Muscle layer of colon (tissue), 2 donors: ENCODE measurements around the gene GSAP.

Experiments used
- H3K27ac ChIP-seq: one replicate; pipeline ENCODE4 v1.7.0; 2013; ENCODE audit warnings: low read depth, mild to moderate bottlenecking, low read length, moderate library complexity
- H3K27me3 ChIP-seq, 2 donors: one replicate each; pipeline ENCODE4 v1.7.0; 2013; ENCODE audit warnings: low read length in 2 of 2, mild to moderate bottlenecking in 2 of 2; ENCODE audit not compliant: insufficient read depth in 2 of 2, control insufficient read depth in 1 of 2
- H3K36me3 ChIP-seq: one replicate; pipeline ENCODE4 v1.7.0; 2013; ENCODE audit warnings: mild to moderate bottlenecking, low read length; ENCODE audit not compliant: insufficient read depth
- H3K4me1 ChIP-seq: one replicate; pipeline ENCODE4 v1.7.0; 2013; ENCODE audit warnings: mild to moderate bottlenecking, low read length; ENCODE audit not compliant: insufficient read depth
- H3K4me3 ChIP-seq, 2 donors: one replicate each; pipeline ENCODE4 v1.7.0; 2013; ENCODE audit warnings: low read length in 2 of 2, low read depth in 1 of 2, mild to moderate bottlenecking in 1 of 2, moderate library complexity in 1 of 2
- H3K9ac ChIP-seq: one replicate; pipeline ENCODE4 v1.7.0; 2013; ENCODE audit warnings: low read length
- H3K9me3 ChIP-seq: one replicate; pipeline ENCODE4 v1.7.0; 2013; ENCODE audit warnings: mild to moderate bottlenecking, low read length
- donor health status: abdominal sarcoma.
- donor health status: Adenocarcinoma of cecum.

The GSAP gene

DNA sequence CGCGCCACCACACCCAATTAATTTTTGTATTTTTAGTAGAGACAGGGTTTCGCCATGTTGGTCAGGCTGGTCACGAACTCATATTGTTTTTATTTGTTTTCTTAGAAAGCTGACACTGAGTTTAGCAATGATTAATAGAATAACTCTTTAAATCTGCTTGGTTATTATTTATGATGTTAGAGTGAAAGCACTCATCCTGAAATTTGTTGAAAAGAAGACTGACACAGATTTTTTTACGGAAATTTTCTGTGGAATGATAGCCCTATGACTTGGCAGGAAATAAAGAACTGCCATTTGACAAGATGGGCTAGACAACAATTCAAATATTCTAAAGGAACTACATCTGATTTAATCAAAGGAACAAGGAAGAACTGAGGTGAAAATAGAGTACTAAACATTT, 4.3 kb upstream of the GSAP start:
- H3K27me3 ChIP-seq, result no peaks in the 10 kb centered on the region
- H3K9me3 ChIP-seq, result no peaks in the 10 kb centered on the region
- peaks cover 7% of the 10 kb centered on the region for H3K4me1 ChIP-seq
- no peak overlapping the region for H3K4me3 ChIP-seq
- H3K27ac ChIP-seq, result no peak overlapping the region
- H3K9ac ChIP-seq, result no peak overlapping the region
- no peaks in the 10 kb centered on the region for H3K36me3 ChIP-seq

DNA sequence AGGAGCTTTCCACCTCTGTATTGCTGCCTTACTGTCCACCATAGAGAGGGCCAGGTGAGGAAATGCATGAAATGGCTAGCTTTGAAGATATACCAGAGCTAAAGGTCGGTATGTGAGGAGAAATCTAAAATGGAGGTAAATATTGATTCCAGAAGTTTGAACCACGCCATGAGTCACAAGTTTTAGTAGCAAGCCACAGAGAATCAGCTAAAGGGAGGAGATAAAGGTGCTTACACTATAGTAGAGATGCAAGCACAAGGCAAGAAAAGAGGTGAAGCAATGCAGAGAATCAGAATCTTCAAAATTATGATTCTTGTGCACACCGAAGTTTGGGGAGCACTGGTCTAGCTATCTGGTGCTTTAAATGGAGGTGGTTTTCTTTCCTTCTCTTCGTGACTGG, 3.0 kb upstream of the GSAP start:
- peaks cover 10% of the 10 kb centered on the region for H3K4me1 ChIP-seq
- H3K36me3 ChIP-seq, result no peaks in the 10 kb centered on the region
- H3K4me3 ChIP-seq, result no peak overlapping the region
- no peak overlapping the region for H3K9ac ChIP-seq
- H3K27me3 ChIP-seq, result no peaks in the 10 kb centered on the region
- H3K27ac ChIP-seq, result no peak overlapping the region
- no peaks in the 10 kb centered on the region for H3K9me3 ChIP-seq

GRCh38 chr7:77417801-77418200, 1.7 kb upstream of the GSAP start:
- H3K27me3 ChIP-seq, result no peaks in the 10 kb centered on the region
- H3K4me1 ChIP-seq, result peaks cover 10% of the 10 kb centered on the region
- H3K36me3 ChIP-seq, result no peaks in the 10 kb centered on the region
- no peak overlapping the region for H3K4me3 ChIP-seq
- H3K9ac ChIP-seq, result no peak overlapping the region
- H3K27ac ChIP-seq, result no peak overlapping the region
- H3K9me3 ChIP-seq, result no peaks in the 10 kb centered on the region

- peaks cover 10% of the 10 kb centered on the region for H3K4me1 ChIP-seq
- peak overlapping the region; percentile 89 for H3K27ac ChIP-seq
- peak overlapping the region; percentile 69 to 72 for H3K4me3 ChIP-seq
- no peaks in the 10 kb centered on the region for H3K27me3 ChIP-seq
- no peaks in the 10 kb centered on the region for H3K36me3 ChIP-seq
- no peaks in the 10 kb centered on the region for H3K9me3 ChIP-seq
- H3K9ac ChIP-seq, result peak overlapping the region; percentile 72
These were observed 647 bp upstream of the GSAP start for GRCh38 chr7:77416621-77417371.

DNA sequence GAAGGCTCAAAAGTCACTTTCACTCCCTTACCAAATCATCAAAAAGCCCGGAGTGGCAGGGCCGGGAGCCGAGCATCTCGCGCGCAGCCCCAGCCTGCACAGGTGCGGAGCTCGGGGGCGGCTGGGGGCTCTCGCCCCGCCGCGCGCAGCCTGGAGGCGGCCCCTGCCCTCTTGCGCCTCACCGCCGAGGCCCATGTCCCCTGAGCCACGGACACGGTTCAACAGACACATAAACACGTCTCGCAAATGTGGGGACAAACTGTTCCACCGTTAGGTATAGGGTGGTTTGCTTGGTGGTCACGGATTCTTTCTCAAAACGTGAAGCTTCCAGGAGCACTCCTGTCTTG, 700 bp downstream of the GSAP start:
- Histone ChIP-seq H3K36me3 (no peaks in the 10 kb centered on the region), H3K4me3 (peak overlapping the region; percentile 69 to 72), H3K9ac (peak overlapping the region; percentile 72), H3K9me3 (no peaks in the 10 kb centered on the region), H3K4me1 (peaks cover 10% of the 10 kb centered on the region), H3K27me3 (no peaks in the 10 kb centered on the region), H3K27ac (peak overlapping the region; percentile 89)

GRCh38 chr7:77413861-77414424, 2.2 kb downstream of the GSAP start:
- Histone ChIP-seq H3K27ac (no peak overlapping the region), H3K9ac (no peak overlapping the region), H3K4me3 (no peak overlapping the region), H3K27me3 (no peaks in the 10 kb centered on the region), H3K4me1 (peaks cover 10% of the 10 kb centered on the region), H3K36me3 (no peaks in the 10 kb centered on the region), H3K9me3 (no peaks in the 10 kb centered on the region)

DNA sequence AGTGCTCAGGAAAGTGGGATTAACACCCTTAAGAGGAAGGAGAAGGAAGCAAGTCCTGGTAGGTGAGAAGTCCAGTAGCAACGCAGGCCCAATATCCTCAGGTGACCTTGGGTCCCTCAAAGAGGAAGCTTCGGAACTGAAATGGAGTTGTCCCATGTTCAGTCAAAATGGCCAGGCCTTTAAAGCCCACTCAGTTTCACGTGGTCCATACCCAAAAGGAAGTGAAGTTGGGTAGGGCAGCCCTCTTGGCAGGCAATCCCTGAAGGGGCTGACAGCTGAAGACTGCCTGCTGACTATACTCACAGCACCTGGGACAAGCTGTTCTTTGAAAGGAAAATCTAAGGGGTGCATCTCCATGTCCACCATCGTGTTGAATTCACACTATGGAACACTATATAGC, 3.0 kb downstream of the GSAP start:
- no peak overlapping the region for H3K9ac ChIP-seq
- H3K4me3 ChIP-seq, result no peak overlapping the region
- peaks cover 10% of the 10 kb centered on the region for H3K4me1 ChIP-seq
- H3K36me3 ChIP-seq, result no peaks in the 10 kb centered on the region
- H3K9me3 ChIP-seq, result no peaks in the 10 kb centered on the region
- H3K27me3 ChIP-seq, result no peaks in the 10 kb centered on the region
- no peak overlapping the region for H3K27ac ChIP-seq

DNA sequence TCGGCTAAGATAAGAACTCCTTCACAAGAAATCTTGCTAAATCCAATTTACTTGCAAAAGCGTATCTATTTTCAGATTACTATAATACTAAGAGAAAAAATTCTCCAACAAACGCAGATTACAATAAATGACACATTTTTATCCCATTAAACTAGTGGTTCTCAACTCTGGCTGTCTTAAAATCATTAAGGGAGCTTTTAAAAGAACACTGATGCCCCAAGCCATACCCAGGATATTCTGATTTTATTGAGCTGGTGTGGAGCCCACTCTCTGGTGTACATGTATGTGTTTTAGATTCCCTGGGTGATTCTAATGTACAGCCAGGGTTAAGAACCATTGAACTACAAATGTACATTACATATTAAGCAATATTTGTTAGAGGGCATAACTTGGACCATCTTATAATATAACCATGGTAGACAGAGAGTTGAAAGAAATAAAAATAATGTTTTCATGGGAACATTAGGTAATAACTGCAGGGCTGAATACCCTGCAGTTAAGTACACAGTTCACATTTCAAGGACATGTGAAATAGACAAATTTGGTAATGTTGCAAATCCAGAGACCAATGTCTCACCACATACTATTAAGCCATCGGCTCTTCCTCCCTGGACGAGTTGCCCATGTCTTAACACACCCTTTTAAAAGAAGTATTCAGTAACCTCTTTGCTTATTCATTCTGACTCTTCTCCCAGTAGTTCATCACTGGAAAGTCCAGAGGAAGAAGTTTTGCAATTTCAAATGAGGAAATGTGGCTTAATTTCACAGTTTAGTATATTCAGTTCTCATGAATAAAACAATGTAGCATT, 6.2 kb downstream of the GSAP start:
- Histone ChIP-seq H3K4me1 (peaks cover under 1% of the 10 kb centered on the region), H3K36me3 (no peaks in the 10 kb centered on the region), H3K27ac (no peak overlapping the region), H3K27me3 (no peaks in the 10 kb centered on the region), H3K9ac (no peak overlapping the region), H3K4me3 (no peak overlapping the region), H3K9me3 (no peaks in the 10 kb centered on the region)

DNA sequence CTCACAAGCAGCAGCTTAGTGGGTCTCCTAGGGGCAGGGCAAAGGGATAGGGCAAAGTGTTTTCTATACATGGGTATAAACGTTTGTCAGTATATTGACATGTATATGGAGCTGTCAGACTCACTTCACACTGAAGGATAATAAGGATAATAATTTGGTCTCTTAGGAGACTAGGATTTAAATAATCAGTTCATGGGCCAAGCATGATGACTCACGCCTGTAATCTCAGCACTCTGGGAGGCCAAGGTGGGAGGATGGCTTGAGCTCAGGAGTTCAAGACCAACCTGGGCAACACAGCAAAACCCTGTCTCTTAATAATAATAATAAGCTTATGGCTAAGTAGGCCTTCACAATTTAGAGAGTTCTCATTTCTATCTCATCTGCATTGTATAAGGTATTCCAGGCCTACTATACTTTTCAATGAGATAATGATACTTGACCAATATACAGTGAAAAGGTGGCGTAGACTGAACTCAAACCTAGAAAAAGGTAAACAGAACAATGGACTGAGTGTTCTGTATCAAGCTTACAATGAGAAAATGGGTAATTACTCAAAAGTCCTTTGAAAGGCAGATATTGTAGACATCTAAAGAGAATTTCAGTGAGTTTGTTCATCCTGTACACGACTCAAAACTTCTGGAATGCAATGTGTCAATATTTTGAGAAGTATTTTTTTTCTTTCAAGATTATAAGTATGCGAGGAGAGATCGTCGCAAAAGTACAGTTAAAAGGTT, 7.0 kb downstream of the GSAP start:
- no peak overlapping the region for H3K9ac ChIP-seq
- H3K4me1 ChIP-seq, result no peaks in the 10 kb centered on the region
- H3K4me3 ChIP-seq, result no peak overlapping the region
- H3K9me3 ChIP-seq, result no peaks in the 10 kb centered on the region
- no peaks in the 10 kb centered on the region for H3K36me3 ChIP-seq
- H3K27ac ChIP-seq, result no peak overlapping the region
- H3K27me3 ChIP-seq, result no peaks in the 10 kb centered on the region

DNA sequence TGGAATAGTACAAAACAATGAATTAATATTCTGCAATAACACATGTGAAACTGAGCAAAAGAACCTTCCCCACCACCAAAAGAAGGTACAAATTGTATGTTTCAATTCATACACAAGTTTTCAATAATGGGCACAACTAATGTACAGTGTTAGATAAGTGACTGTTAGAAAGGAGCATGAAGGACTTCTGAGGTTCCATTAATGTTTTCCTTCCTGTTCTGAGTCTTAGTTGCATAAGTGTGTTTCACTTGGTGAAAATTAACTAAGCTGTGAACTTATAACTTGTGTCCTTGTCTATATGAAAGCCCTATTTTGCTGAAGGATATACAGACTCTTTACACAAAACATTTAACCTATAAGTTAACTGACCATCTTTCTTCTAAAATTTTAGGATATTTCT, 8.2 kb downstream of the GSAP start:
- Histone ChIP-seq H3K9ac (no peak overlapping the region), H3K27ac (no peak overlapping the region), H3K9me3 (no peaks in the 10 kb centered on the region), H3K36me3 (no peaks in the 10 kb centered on the region), H3K27me3 (no peaks in the 10 kb centered on the region), H3K4me1 (no peaks in the 10 kb centered on the region), H3K4me3 (no peak overlapping the region)

- Histone ChIP-seq H3K4me1 (no peaks in the 10 kb centered on the region), H3K36me3 (no peaks in the 10 kb centered on the region), H3K9ac (no peak overlapping the region), H3K4me3 (no peak overlapping the region), H3K27ac (no peak overlapping the region), H3K27me3 (no peaks in the 10 kb centered on the region), H3K9me3 (no peaks in the 10 kb centered on the region)
These were observed 9.7 kb downstream of the GSAP start for GRCh38 chr7:77406421-77406820.
